Activated CD4-positive, alpha-beta T cell treated with anti-CD3 and anti-CD28 coated beads, Interleukin-2, Interleukin-4, amounts not matched to agents 100 ng/mL and 50 ng/mL, durations not matched to agents 16 hours and 8 hours (primary cell): ENCODE results near the gene GCSAM.

Experiments used
- DNase-seq: peaks from one replicate; pipeline ENCODE4 v3.0.0-alpha.2; 2020; ENCODE audit warnings: low spot score

Gene GCSAM

DNA sequence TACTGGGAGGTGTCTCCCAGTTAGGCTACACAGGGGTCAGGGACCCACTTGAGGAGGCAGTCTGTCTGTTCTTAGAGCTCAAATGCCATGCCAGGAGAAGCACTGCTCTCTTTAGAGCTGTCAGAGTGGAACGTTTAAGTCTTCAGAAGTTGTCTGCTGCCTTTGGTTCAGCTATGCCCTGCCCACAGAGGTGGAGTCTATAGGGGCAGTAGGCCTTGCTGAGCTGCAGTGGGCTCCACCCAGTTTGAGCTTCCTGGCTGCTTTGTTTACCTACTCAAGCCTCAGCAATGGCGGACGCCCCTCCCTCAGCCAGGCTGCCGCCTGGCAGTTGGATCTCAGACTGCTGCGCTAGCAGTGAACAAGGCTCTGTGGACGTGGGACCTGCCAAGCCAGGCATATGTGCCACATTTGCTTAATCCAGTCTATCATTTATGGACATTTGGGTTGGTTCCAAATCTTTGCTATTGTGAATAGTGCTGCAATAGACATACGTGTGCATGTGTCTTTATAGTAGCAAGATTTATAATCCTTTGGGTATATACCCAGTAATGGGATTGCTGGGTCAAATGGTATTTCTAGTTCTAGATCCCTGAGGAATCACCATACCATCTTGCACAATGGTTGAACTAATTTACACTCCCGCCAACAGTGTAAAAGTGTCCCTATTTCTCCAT, 60.5 kb downstream of the GCSAM start:
- DNase-seq: peak; percentile 17
